Muscle of leg (tissue), 11 donors: Measurements from ENCODE around the gene FASN. TPM values are rescaled to one million over a fixed set of nuclear protein-coding genes. Genes with fewer than 3 reads are reported as not detected.

ENCODE experiments used
- DNase-seq: peaks from one replicate; pipeline ENCODE4 v3.0.0; 2013
- H3K27ac ChIP-seq: one replicate; pipeline ENCODE4 v1.5.1; 2013; ENCODE audit warnings: mild to moderate bottlenecking, low read length, control low read depth
- H3K27me3 ChIP-seq: one replicate; pipeline ENCODE4 v1.6.1; 2013; ENCODE audit warnings: low read length; ENCODE audit not compliant: control insufficient read depth, insufficient read depth
- H3K36me3 ChIP-seq: one replicate; pipeline ENCODE4 v1.6.1; 2013; ENCODE audit warnings: low read length; ENCODE audit not compliant: control insufficient read depth, insufficient read depth
- H3K4me1 ChIP-seq: one replicate; pipeline ENCODE4 v1.6.1; 2013; ENCODE audit warnings: low read length; ENCODE audit not compliant: control insufficient read depth, insufficient read depth
- H3K4me3 ChIP-seq: one replicate; pipeline ENCODE4 v1.5.1; 2013; ENCODE audit warnings: low read length, control low read depth
- H3K9me3 ChIP-seq: replicated peaks from 2 replicates; pipeline ENCODE4 v1.6.1; 2013; ENCODE audit warnings: low read depth, low read length; ENCODE audit not compliant: control insufficient read depth
- WGBS: methylation state at CpG from one replicate; pipeline ENCODE4 v1.1.5; 2013; ENCODE audit warnings: missing lambda C conversion rate; ENCODE audit not compliant: insufficient coverage; 5-methylcytosine and 5-hydroxymethylcytosine counted together
- polyA plus RNA-seq, 8 donors: library from polyadenylated mRNA; unstranded; fragments of 120-200 nt; gene quantifications; one replicate each; pipeline versions ENCODE4 v1.2.1 to v1.2.3, GENCODE V29; 2013; ENCODE audit warnings: inconsistent platforms in 1 of 8, low replicate concordance in 1 of 8; ENCODE audit not compliant: insufficient read length in 8 of 8, insufficient read depth in 1 of 8
- total RNA-seq: library from RNA; stranded (reverse); fragments of 120-200 nt; gene quantifications from one replicate; pipeline ENCODE4 v1.2.4, GENCODE V29; 2013

The FASN gene
- total and polyA plus RNA-seq, 9 donors, result 15.4 to 53.4 (median 34.2) TPM

DNA sequence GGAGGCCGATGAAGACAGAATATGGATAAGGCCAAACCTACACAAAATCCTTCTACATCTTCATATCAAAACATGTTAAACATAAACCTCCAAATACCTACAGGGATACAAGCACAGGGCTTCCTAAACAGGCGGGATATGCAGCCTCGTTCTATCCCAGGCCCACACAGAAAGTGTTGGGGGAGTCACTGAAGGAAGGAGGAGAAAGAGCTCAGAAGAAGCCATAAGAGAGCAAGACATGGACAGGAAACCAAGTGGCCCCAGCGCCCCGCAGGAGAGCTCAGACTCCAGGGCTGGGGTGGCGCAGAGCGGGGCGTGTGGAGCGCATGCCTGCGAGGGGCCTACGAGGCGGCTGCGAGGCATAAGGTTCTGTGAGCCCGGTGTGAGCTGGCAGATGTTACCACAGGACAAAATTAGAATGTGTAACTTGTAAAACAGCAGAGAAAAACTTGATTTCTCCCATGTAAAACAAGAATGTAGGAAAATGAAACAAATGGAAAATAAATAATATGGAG lies 11.0 kb upstream of the FASN start:
- H3K27me3 ChIP-seq, result no peaks in the 10 kb centered on the region
- 84% methylated on average over 12 of the region's 14 CpGs for WGBS
- H3K4me1 ChIP-seq, result peaks cover 46% of the 10 kb centered on the region
- no peak overlapping the region for H3K27ac ChIP-seq
- peaks cover 9% of the 10 kb centered on the region for H3K36me3 ChIP-seq
- no peak for DNase-seq
- H3K9me3 ChIP-seq, result no peaks in the 10 kb centered on the region
- H3K4me3 ChIP-seq, result no peak overlapping the region

GRCh38 chr17:82108496-82108945 lies 10.5 kb upstream of the FASN start:
- Histone ChIP-seq H3K36me3 (peaks cover 6% of the 10 kb centered on the region), H3K9me3 (no peaks in the 10 kb centered on the region), H3K4me1 (peaks cover 51% of the 10 kb centered on the region), H3K4me3 (no peak overlapping the region), H3K27ac (no peak overlapping the region), H3K27me3 (no peaks in the 10 kb centered on the region)
- DNase-seq, result peak; percentile 31
- WGBS, result 73% methylated on average over 11 of the region's 19 CpGs

DNA sequence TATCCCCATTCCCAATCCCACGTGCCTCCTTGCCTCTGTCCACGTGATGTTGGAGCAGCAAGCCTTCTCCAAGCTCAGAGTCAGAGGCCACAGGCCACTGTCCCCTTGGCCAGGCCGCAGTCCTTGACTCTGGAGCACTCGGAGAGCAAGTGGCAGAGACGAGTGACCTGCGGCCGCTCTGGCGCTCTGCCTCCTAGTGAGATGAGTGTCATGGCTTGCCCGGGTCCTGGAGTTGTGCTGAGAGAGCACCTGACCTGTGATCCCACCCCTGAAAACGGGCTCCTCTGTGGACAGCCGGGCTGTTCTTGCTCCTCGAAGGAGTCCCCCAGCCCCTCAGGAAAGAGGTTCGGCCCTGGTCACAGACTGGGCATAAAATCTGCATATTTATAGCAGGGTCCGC lies 10.0 kb upstream of the FASN start:
- no peak for DNase-seq
- Histone ChIP-seq H3K4me3 (no peak overlapping the region), H3K4me1 (peaks cover 55% of the 10 kb centered on the region)

DNA sequence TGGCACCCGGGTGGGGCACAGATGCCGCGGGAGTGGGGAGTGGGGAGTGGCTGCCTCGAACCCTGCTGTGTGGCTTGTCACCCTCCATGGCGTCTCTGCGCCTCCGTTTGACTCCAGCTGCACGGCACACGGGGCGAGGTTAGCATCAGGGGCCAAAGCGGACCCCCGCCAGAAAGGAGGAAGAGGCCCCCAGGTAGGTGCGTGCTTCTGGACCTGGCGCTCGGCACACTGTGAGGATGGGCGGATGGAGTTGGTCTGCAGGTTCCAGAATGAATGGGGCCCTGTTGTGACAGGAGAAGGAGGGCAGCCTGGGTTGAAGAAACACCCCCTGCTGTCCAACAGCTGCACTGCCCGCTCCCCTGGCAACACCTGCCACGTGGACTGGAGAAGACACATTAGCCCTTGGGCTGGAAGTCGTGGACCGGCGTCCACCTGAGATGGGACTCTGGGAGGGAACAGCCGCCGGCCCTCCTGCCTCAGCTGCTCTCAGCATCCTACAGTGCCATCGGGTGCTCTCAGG lies 9.4 kb upstream of the FASN start:
- 77% methylated on average over 18 of the region's 24 CpGs for WGBS
- Histone ChIP-seq H3K27ac (peak overlapping the region; percentile 86), H3K36me3 (peaks cover 3% of the 10 kb centered on the region), H3K4me3 (no peak overlapping the region), H3K4me1 (peaks cover 57% of the 10 kb centered on the region), H3K9me3 (no peaks in the 10 kb centered on the region), H3K27me3 (no peaks in the 10 kb centered on the region)
- peak; percentile 25 for DNase-seq

More for the DNA sequence above, 10.0 kb upstream of the FASN start:
- Histone ChIP-seq H3K36me3 (peaks cover 3% of the 10 kb centered on the region), H3K27ac (no peak overlapping the region), H3K27me3 (no peaks in the 10 kb centered on the region), H3K9me3 (no peaks in the 10 kb centered on the region)
- 78% methylated on average over 11 of the region's 14 CpGs for WGBS

GRCh38 chr17:82106688-82107305 lies 8.8 kb upstream of the FASN start:
- peak overlapping the region; percentile 29 for H3K4me3 ChIP-seq
- peak overlapping the region; percentile 86 for H3K27ac ChIP-seq
- H3K9me3 ChIP-seq, result no peaks in the 10 kb centered on the region
- H3K36me3 ChIP-seq, result peaks cover under 1% of the 10 kb centered on the region
- WGBS, result 36% methylated on average over 9 of the region's 9 CpGs
- no peaks in the 10 kb centered on the region for H3K27me3 ChIP-seq
- H3K4me1 ChIP-seq, result peaks cover 58% of the 10 kb centered on the region
- DNase-seq, result peak; percentile 61

- peak; percentile 68 for DNase-seq
- H3K4me1 ChIP-seq, result peaks cover 63% of the 10 kb centered on the region
- H3K27ac ChIP-seq, result peak overlapping the region; percentile 86
- 31% methylated on average over 23 of the region's 24 CpGs for WGBS
- peak overlapping the region; percentile 29 for H3K4me3 ChIP-seq
- no peaks in the 10 kb centered on the region for H3K27me3 ChIP-seq
- H3K9me3 ChIP-seq, result no peaks in the 10 kb centered on the region
- H3K36me3 ChIP-seq, result peaks cover 8% of the 10 kb centered on the region
These were observed 8.0 kb upstream of the FASN start for GRCh38 chr17:82105882-82106687.

GRCh38 chr17:82105417-82105881 lies 7.4 kb upstream of the FASN start:
- Histone ChIP-seq H3K4me1 (peaks cover 63% of the 10 kb centered on the region), H3K4me3 (no peak overlapping the region), H3K27ac (no peak overlapping the region), H3K27me3 (no peaks in the 10 kb centered on the region), H3K36me3 (peaks cover 14% of the 10 kb centered on the region), H3K9me3 (no peaks in the 10 kb centered on the region)
- 93% methylated on average over 4 of the region's 13 CpGs for WGBS
- no peak for DNase-seq

DNA sequence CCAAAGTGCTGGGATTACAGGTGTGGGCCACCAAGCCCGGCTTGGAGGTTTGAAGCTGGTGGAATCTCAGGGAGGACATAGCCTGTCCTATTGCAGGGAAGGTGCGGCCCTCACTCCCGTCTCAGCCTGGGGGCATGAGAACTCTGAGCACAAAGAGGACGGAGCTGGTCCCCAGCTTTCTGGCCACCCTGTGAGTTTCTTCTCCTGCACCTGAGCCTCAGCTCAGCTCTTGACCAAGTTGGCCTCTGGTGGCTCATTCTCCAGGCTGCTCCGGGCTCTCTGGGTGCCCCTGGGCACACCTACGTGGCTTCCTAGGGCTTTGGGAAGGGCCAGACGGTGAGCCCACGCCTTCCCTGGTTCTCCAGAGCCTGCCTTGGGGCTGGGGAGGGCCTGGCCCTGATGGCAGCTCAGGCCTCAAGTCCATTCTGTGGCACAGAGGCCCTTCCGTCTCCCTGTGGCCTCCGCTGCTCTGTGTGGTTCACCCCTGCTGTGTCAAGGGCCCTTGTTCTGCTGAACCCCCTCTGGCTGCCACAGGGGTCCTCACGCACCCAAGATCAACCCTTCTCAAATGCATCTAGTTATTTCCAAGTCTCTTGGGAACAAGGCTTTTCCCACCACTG lies 6.9 kb upstream of the FASN start:
- WGBS, result 92% methylated on average over 11 of the region's 11 CpGs
- peak overlapping the region; percentile 20 for H3K27ac ChIP-seq
- H3K27me3 ChIP-seq, result no peaks in the 10 kb centered on the region
- DNase-seq, result no peak
- H3K36me3 ChIP-seq, result peaks cover 16% of the 10 kb centered on the region
- no peaks in the 10 kb centered on the region for H3K9me3 ChIP-seq
- peaks cover 64% of the 10 kb centered on the region for H3K4me1 ChIP-seq
- H3K4me3 ChIP-seq, result no peak overlapping the region

DNA sequence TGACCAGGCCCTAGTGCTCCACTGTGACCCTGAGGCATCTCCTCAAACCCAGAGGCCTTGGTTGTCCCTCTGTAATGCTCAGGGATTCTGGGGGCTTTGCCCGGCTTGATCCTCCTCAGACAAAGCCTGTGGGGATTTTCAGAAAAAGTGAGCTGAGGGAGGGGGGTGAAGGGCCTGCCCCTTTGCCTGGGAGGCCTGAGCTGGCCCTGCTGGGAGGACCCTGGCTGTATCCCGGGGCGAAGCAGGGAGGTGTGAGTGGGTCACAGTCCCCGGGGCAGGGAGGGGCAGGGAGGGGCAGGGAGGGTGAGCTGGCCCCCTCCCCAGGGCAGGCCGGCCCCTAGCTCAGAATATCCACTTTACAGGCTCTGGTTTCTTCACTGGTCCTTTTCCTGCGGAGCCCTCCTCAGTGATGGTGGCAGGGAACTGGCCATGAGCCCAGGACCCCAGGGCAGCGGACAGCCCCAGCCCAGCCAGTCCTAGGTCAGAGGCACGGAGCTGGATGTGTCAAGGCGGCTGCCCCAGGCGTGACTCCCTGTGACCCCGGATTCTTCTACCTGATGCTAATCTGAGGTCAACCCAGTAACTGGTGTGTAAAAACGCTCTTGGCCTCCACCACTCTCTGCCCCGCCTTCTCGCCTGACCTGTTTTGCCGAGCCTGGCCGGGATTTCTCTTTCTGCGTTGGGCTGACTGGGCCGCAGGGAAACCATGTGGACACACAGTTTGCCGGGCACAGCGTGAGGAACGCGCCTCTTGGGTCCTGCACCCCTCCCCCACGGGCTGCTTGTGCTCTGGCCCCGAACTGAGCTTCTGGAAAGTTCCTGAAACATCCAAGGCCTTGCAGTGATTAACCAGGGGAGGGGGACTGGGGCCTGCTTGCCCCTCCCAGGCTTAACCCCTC lies 5.8 kb upstream of the FASN start:
- H3K9me3 ChIP-seq, result no peaks in the 10 kb centered on the region
- no peak overlapping the region for H3K4me3 ChIP-seq
- DNase-seq, result peak; percentile 76
- H3K36me3 ChIP-seq, result peaks cover 16% of the 10 kb centered on the region
- no peaks in the 10 kb centered on the region for H3K27me3 ChIP-seq
- WGBS, result 41% methylated on average over 19 of the region's 24 CpGs
- peaks cover 73% of the 10 kb centered on the region for H3K4me1 ChIP-seq
- peak overlapping the region; percentile 75 for H3K27ac ChIP-seq
